Natural killer cell treated with Interleukin-12 subunit alpha and Interleukin-12 subunit beta and Interleukin-15 and Interleukin-18, amount 100 ng/mL, for 72 hours (primary cell): ENCODE measurements around the gene YBX2. TPM values are rescaled to one million over a fixed set of nuclear protein-coding genes. Genes with fewer than 3 reads are reported as not detected.
A peak's percentile ranks its signal among the peaks of the same experiment; 100 is the strongest.
"Not testable (repeated sequence)": the region's sequence is repeated elsewhere in the genome, so short reads cannot be mapped to it uniquely, and the experiment has no call there.

Experiments used
- ATAC-seq, 2 donors: fragments of 150-1000 bp; cut with Tn5 transposase in 1 of 2; sonication (Bioruptor Pico), chemical (Tn5 transposase) in 1 of 2; 2 replicates each; pipeline ENCODE4 v1.10.0; 2021
- DNase-seq: peaks from one replicate; pipeline ENCODE4 v3.0.0; 2022; ENCODE audit warnings: low spot score
- H3K27ac Mint-ChIP-seq, 2 donors: 1 replicate in 1 of 2; 2 replicates in 1 of 2; pipeline ENCODE4 v1.8.0; 2022; ENCODE audit warnings: mixed read lengths in 2 of 2, mild to moderate bottlenecking in 1 of 2, moderate library complexity in 1 of 2
- H3K27me3 Mint-ChIP-seq, 2 donors: 1 replicate in 1 of 2; 2 replicates in 1 of 2; pipeline ENCODE4 v1.8.0; 2022; ENCODE audit warnings: mixed read lengths in 2 of 2
- H3K36me3 Mint-ChIP-seq: one replicate; pipeline ENCODE4 v1.8.0; 2022; ENCODE audit warnings: mixed read lengths
- H3K4me1 Mint-ChIP-seq, 2 donors: 1 replicate in 1 of 2; 2 replicates in 1 of 2; pipeline ENCODE4 v1.8.0; 2022; ENCODE audit warnings: low read depth in 2 of 2, mixed read lengths in 2 of 2, mild to moderate bottlenecking in 1 of 2
- H3K4me3 Mint-ChIP-seq: one replicate; pipeline ENCODE4 v1.8.0; 2022; ENCODE audit warnings: mixed read lengths
- H3K9me3 Mint-ChIP-seq: 2 replicates; pipeline ENCODE4 v1.8.0; 2022; ENCODE audit warnings: mixed read lengths
- total RNA-seq, 2 donors: library from RNA; stranded (reverse); gene quantifications; one replicate each; pipeline ENCODE4 v1.2.3, GENCODE V29; 2022

YBX2 gene
- total RNA-seq, 2 donors from 2014 or later, result not detected

DNA sequence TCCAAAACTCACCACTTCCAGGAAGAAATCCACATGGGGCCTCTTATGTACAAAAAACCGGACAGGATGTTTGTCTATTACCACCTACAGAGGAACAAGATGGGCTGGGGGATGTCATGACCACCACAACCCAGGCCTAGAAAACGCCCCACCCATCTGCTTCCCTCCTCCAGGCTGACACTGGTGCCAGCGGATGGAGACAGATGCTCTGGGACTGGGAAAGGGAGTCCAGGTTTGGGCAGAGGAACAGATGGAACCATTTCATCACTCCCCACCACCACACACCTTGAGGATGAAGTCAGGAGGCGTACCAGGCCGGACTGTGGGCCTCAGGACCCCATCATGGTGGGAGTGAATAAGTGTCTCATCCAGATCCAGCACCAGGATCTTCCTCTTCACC lies 47.7 kb downstream of the YBX2 start:
- peak overlapping the region in 1 of 2 donors; percentile 69 for H3K27ac Mint-ChIP-seq
- H3K36me3 Mint-ChIP-seq, result peaks cover 9% of the 10 kb centered on the region
- no peak overlapping the region for H3K4me3 Mint-ChIP-seq
- no peaks in the 10 kb centered on the region for H3K9me3 Mint-ChIP-seq
- no peaks in the 10 kb centered on the region for H3K27me3 Mint-ChIP-seq
- H3K4me1 Mint-ChIP-seq, result peaks cover 42 to 47% of the 10 kb centered on the region in 2 donors
- ATAC-seq (no peak), DNase-seq (no peak)

DNA sequence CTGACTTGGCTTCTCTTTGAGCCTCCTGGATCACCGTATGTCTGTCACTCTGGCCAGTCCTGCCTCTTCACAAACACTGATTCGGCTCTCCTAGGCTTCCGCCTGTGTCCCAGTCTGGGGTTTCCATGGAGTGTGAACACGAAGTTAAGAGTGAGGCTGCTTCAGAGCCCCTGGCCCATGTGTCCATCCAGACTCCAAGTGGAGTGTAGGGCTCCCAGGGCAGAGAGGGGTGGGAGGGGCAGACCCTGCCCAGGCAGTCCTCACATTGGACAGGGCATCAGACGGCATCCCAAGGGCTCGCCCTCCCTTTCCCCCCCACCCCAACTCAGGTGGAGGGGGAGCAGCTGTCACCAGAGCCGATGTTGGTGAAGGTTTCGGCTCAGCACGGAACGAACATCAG lies 50.6 kb downstream of the YBX2 start:
- H3K9me3 Mint-ChIP-seq, DNase-seq, H3K27me3 Mint-ChIP-seq, ATAC-seq: not testable (repeated sequence)
- Mint-ChIP-seq H3K36me3 (peaks cover 21% of the 10 kb centered on the region), H3K4me3 (peak overlapping the region; percentile 88), H3K27ac (peak overlapping the region; percentile 87 to 95), H3K4me1 (peaks cover 39 to 48% of the 10 kb centered on the region in 2 donors)

DNA sequence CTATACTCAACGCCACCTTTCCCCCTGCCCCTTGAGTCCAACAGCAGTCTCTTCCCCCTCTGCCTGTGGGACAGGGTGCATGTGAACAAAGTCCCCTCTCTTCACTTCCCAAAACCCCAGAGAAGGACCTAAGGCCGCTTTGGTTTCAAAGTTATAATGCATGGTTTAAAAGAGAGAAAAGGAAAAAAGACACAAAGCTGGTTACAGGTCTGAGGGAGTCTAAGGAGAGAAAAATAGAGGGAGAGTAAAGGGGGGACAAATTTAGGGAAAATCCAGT lies 51.0 kb downstream of the YBX2 start:
- H3K27me3 Mint-ChIP-seq, result no peaks in the 10 kb centered on the region
- H3K4me1 Mint-ChIP-seq, result peaks cover 37 to 45% of the 10 kb centered on the region in 2 donors
- ATAC-seq (no peak), DNase-seq (no peak)
- peak overlapping the region; percentile 88 for H3K4me3 Mint-ChIP-seq
- H3K9me3 Mint-ChIP-seq, result no peaks in the 10 kb centered on the region
- peaks cover 21% of the 10 kb centered on the region for H3K36me3 Mint-ChIP-seq
- peak overlapping the region; percentile 87 to 95 for H3K27ac Mint-ChIP-seq

DNA sequence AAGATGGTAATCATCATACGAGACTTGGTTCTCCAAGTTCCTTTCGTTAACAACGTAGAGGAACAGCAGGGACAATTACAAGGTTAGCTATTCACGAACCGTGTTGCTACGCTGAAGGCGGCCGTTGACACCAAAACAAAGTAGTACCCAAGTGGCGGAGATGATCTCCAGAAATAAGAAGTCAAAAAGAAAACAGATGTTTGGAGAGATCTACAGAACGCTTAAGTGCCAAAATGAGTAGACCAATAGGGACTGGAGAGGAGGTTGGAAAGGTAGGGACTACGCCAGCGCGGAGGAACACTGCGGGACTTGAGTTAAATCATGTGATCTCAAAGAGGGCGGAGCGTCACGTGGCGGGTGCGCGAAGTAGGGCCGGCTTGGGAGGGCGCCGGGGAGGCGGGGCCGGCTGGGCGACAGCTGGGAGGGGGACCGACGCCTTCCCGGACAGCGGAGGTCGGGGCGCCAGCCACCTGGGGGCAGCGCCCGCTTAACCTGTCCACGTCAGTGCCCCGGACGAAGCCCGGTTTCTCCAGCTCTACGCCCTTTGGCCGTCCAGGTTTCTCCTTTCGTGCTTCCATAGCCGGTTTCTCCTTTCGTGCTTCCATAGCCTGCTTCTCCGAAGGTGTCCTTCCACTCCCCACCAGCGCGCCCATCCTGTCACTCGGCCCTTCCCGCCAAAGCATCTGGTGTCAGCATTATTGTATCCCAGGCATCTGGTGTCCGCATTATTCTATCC lies 51.6 kb downstream of the YBX2 start:
- Mint-ChIP-seq H3K27me3 (no peaks in the 10 kb centered on the region), H3K4me3 (peak overlapping the region; percentile 88), H3K9me3 (no peaks in the 10 kb centered on the region), H3K27ac (peak overlapping the region; percentile 87 to 95), H3K36me3 (peaks cover 21% of the 10 kb centered on the region), H3K4me1 (peaks cover 36 to 45% of the 10 kb centered on the region in 2 donors)
- ATAC-seq (peak; percentile 70 to 78), DNase-seq (peak; percentile 95)

DNA sequence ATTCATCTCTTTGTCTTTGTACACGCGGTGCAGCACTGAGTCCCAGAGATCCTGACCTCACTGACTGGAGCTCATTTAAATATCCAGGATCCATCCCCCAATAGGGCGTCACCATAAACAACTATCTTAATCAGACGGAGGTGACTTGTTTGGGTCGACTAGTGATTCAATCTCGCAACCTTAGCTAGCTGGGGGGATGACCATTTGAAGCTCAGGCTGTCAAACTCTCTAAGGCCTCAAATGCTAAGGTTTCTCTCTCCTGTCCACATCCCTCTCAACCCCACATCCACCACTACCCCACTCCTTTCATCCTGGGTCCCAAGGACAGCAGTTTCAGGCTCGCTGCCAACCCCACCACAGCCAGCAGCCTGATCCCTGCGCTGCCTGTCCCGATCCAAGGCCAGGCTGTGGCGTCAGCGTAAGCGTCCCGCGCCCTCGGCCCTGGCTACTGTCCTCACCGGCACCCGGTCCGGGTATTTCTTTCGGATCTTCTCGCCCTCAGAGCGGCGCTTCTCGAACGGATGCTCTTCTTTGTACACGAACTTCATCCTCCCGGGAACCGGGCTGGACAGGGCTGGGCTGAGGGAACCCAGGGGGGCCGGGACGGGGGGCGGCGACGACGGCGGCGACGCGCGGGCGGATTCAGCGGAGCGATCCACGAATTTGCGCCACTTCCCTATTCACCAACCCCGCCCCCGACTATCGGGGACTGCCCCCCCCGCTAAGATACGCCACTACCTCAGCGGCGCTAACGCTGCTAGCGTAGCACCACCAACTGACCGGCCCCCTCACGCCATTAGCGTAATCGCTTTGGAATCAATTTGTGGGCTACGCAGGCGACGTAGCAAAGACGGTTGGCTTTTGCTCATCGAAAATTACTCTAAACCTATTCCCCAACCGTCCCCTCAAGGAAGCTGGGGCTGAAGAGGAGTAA lies 52.4 kb downstream of the YBX2 start, which contains the start of gene GABARAP:
TSS of gene GABARAP (minus strand) at position 667 of the 934 bp plus-strand sequence. CDS start at position 548, 119 bp downstream.
- Mint-ChIP-seq H3K4me3 (peak within 1 kb of the TSS; percentile 88), H3K27me3 (no peaks in the 10 kb centered on the region), H3K9me3 (no peaks in the 10 kb centered on the region), H3K4me1 (peaks cover 41 to 48% of the 10 kb centered on the region in 2 donors), H3K27ac (peak within 1 kb of the TSS; percentile 87 to 95), H3K36me3 (peaks cover 21% of the 10 kb centered on the region)
- DNase-seq (peak; percentile 92), ATAC-seq (peak; percentile 72 to 77)

DNA sequence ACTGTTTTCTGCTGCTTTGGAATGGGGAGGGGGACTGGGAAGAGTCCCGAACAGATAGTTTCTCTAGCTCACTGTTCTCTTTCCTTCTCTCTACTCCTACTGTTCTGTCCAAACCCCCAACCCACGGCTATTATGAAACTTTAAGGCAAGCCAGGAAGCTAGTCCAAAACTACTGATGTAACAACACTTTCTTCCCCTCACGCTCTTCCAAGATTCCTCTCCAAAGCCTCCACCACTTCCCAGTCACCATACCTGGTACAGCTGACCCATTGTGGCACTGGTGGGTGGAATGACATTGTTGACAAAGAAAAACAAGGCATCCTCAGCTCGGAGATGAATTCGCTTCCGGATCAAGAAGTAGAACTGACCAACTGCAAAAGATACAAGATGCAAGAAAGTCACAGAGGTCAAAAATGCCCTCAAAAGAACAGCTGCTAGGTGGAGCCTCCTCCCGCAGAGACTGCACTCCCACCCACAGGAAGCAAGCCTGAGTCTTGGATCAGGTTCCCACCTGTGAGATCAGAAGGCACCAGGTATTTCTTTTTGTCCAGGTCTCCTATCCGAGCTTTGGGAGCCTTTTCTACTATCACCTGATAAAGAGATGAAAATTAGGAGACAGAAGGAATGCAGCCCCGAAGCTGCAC lies 53.2 kb downstream of the YBX2 start:
- Mint-ChIP-seq H3K27me3 (no peaks in the 10 kb centered on the region), H3K27ac (peak overlapping the region; percentile 87 to 95), H3K9me3 (no peaks in the 10 kb centered on the region), H3K4me1 (peaks cover 40 to 47% of the 10 kb centered on the region in 2 donors), H3K4me3 (peak overlapping the region; percentile 88), H3K36me3 (peaks cover 15% of the 10 kb centered on the region)
- no peak for ATAC-seq
- DNase-seq, result no peak

DNA sequence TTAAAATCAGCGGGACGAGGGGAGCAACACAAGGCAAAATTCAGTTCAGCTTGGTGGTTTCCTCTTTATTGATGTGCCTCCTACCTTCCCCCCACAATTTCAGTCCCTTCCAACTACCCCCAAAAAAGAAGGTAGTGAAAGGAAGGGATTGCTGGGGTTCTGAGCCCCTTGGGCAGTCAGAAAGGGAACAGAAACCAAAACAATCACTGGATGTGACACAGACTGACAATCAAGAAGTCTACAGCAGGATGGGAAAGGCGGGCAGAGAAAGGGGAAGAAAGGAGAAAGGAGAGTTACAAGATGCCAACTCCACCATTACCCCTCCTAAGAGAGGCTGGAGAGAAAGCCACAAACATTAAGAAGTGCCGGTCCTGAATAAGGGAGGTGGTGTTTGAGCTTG lies 54.1 kb downstream of the YBX2 start:
- Mint-ChIP-seq H3K9me3 (no peaks in the 10 kb centered on the region), H3K27ac (peak overlapping the region; percentile 87 to 95), H3K36me3 (peaks cover 12% of the 10 kb centered on the region), H3K27me3 (no peaks in the 10 kb centered on the region), H3K4me3 (peak overlapping the region; percentile 88), H3K4me1 (peaks cover 46 to 54% of the 10 kb centered on the region in 2 donors)
- ATAC-seq (no peak), DNase-seq (no peak)

DNA sequence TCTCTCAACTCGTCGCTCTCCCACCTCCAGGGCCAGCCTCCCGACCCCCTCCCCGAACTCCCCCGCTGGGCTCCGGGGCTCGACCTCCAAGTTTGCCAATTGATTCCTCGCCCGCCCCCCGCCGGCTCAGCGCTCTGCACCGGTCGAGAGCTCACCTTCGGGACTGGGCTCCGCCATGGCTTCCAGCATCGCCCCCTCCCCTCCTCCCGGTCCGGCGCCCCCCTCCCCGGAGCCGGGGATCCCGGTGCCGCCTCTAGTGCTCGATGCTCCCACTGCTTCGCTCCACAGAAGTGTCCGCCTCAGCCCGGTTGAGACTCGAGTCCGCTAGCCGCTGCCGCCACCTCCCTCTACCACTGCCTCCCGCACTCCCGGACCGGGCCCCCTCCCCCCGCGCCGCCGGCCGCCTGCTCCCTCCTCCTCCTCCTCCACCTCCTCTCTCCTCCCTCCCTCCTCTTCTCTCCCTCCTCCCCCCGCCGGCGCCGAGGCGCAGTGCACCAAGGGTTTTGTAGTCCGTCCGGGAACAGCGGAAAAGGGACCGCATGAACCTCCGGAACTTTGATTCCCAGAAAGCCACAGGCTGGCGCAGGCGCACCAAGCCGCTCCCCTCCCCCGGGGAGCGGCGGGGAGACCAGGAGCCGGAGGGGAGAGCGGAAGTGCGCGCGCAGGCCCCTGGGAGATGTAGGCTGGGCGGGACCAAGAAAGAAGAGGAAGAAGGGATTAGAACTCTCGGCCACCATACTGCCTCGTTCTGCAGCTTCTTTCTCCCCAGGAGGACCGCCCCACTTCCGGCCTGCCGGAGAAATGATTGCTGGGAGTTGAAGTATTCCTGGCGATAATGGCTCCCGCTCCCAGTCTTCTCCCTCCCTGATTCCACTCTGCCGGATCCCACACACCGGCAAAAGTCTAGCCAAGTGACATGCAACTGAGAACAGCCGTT lies 55.1 kb downstream of the YBX2 start, which contains the start of gene PHF23:
TSS of gene PHF23 (minus strand) at position 367 of the 937 bp plus-strand sequence. CDS start at position 189, 178 bp downstream.
- Mint-ChIP-seq H3K9me3 (no peaks in the 10 kb centered on the region), H3K27me3 (no peaks in the 10 kb centered on the region), H3K27ac (peak within 1 kb of the TSS; percentile 87 to 95), H3K4me3 (peak within 1 kb of the TSS; percentile 88), H3K36me3 (peaks cover 18% of the 10 kb centered on the region), H3K4me1 (peaks cover 53 to 64% of the 10 kb centered on the region in 2 donors)
- peak; percentile 79 to 86 for ATAC-seq
- peak; percentile 99 for DNase-seq

DNA sequence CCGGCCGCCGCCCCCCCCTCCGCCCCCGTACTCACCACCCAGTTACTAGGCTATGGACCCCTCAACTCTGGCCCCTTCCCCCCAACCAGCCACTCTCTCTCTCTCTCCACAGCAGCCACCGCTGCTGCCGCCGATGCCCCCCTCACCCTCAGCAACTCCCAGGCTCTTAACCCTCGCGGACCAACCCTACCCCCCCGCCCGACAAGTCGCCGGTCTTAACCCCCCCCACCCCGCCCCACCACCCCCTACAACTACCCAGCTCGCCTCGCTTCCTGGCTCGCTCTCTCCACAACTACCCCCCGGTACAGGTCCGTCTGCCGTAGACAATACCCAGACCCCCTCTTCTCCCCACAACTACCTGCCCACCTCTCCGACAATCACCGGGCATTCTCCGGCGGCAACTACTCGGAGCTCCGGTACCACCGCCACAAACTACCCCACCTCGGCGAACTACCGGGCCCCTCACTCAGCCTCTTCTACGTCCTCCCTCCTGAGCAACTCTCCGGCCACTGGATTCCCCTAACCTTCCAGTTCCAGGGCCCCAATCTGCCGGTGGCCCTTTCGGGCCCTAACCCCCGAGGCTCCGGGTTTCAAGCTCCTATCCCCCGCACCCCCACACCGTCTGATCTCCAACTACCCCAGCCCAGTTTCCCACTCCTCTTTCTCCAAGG lies 55.9 kb downstream of the YBX2 start:
- ATAC-seq (no peak), DNase-seq (no peak)
- Mint-ChIP-seq H3K9me3 (no peaks in the 10 kb centered on the region), H3K27me3 (no peaks in the 10 kb centered on the region), H3K4me1 (peaks cover 59 to 68% of the 10 kb centered on the region in 2 donors), H3K36me3 (peaks cover 18% of the 10 kb centered on the region), H3K4me3 (peak overlapping the region; percentile 88), H3K27ac (peak overlapping the region; percentile 87 to 95)

Other genes starting within 250 kb of the YBX2 start
- not detected for gene CLEC10A, start 214.4 kb downstream of the YBX2 start, total RNA-seq
- under 1 TPM in 1 of 2 donors, not detected in 1; 0.33 TPM for gene ASGR2, start 179.8 kb downstream of the YBX2 start, total RNA-seq
- under 1 TPM in 1 of 2 donors, not detected in 1; 0.95 TPM for gene ASGR1, start 115.3 kb downstream of the YBX2 start, total RNA-seq
- 1 to 10 TPM; 3.3 to 8.3 TPM for gene DLG4, start 74.8 kb downstream of the YBX2 start, total RNA-seq
- gene ACADVL, start 74.7 kb downstream of the YBX2 start, total RNA-seq, result 100 to 1,000 TPM; 651 to 710 TPM
- gene DVL2, start 60.1 kb downstream of the YBX2 start, total RNA-seq, result 10 to 100 TPM; 35.1 to 61.6 TPM
- gene PHF23, start 55.2 kb downstream of the YBX2 start, total RNA-seq, result 10 to 100 TPM; 40.1 to 55.2 TPM
- 100 to 1,000 TPM; 197 to 277 TPM for gene GABARAP, start 52.2 kb downstream of the YBX2 start, total RNA-seq
- gene CTDNEP1, start 42.9 kb downstream of the YBX2 start, total RNA-seq, result 100 to 1,000 TPM; 145 to 165 TPM
- 10 to 100 TPM; 43.5 to 70.5 TPM for gene ELP5, start 42.4 kb downstream of the YBX2 start, total RNA-seq
- 1 to 10 TPM in 1 of 2 donors, under 1 TPM in 1; 0.73 to 1.1 TPM for gene CLDN7, start 32.2 kb downstream of the YBX2 start, total RNA-seq
- under 1 TPM in 1 of 2 donors, not detected in 1; 0.50 TPM for gene SLC2A4, start 12.9 kb downstream of the YBX2 start, total RNA-seq
- 1,000 to 10,000 TPM in 1 of 2 donors, 100 to 1,000 TPM in 1; 953 to 1,345 TPM for gene EIF5A, start 13.0 kb upstream of the YBX2 start, total RNA-seq
- gene GPS2, start 20.7 kb upstream of the YBX2 start, total RNA-seq, result 10 to 100 TPM; 58.1 to 87.0 TPM
- 10 to 100 TPM; 37.6 to 76.7 TPM for gene NEURL4, start 34.7 kb upstream of the YBX2 start, total RNA-seq
- gene ACAP1, start 41.9 kb upstream of the YBX2 start, total RNA-seq, result 100 to 1,000 TPM; 240 to 419 TPM
- gene KCTD11, start 57.5 kb upstream of the YBX2 start, total RNA-seq, result 10 to 100 TPM in 1 of 2 donors, 1 to 10 TPM in 1; 6.7 to 13.0 TPM
- not detected for gene TMEM95, start 60.5 kb upstream of the YBX2 start, total RNA-seq
- under 1 TPM in 1 of 2 donors, not detected in 1; 0.36 TPM for gene TNK1, start 86.5 kb upstream of the YBX2 start, total RNA-seq
- 10 to 100 TPM; 32.2 to 48.4 TPM for gene PLSCR3, start 99.9 kb upstream of the YBX2 start, total RNA-seq
- gene TMEM256, start 109.5 kb upstream of the YBX2 start, total RNA-seq, result 10 to 100 TPM; 40.1 to 51.1 TPM
- gene NLGN2, start 113.2 kb upstream of the YBX2 start, total RNA-seq, result 1 to 10 TPM; 2.3 to 7.7 TPM
- gene SPEM1, start 125.7 kb upstream of the YBX2 start, total RNA-seq, result not detected
- gene SPEM2, start 131.0 kb upstream of the YBX2 start, total RNA-seq, result not detected
- gene SPEM3, start 134.2 kb upstream of the YBX2 start, total RNA-seq, result not detected
- gene TMEM102, start 140.8 kb upstream of the YBX2 start, total RNA-seq, result 10 to 100 TPM; 11.2 to 14.2 TPM
- gene FGF11, start 144.9 kb upstream of the YBX2 start, total RNA-seq, result 1 to 10 TPM; 1.9 to 4.5 TPM
- 10 to 100 TPM; 10.4 to 13.7 TPM for gene CHRNB1, start 150.4 kb upstream of the YBX2 start, total RNA-seq
- 10 to 100 TPM; 19.7 to 26.1 TPM for gene ZBTB4, start 185.0 kb upstream of the YBX2 start, total RNA-seq
- gene SLC35G6, start 186.8 kb upstream of the YBX2 start, total RNA-seq, result not detected
- 100 to 1,000 TPM; 212 to 283 TPM for gene POLR2A, start 189.7 kb upstream of the YBX2 start, total RNA-seq